Stimulated activated CD8-positive, alpha-beta memory T cell treated with anti-CD3 and anti-CD28 coated beads, Interleukin-4, amount 100 ng/mL, for 4 hours (primary cell): ENCODE results near the gene SPRYD3.

Source experiments
- DNase-seq, 2 donors: peaks; one replicate each; pipeline ENCODE4 v3.0.0-alpha.2; 2020; ENCODE audit warnings: low read depth in 2 of 2, low spot score in 1 of 2

Gene SPRYD3

DNA sequence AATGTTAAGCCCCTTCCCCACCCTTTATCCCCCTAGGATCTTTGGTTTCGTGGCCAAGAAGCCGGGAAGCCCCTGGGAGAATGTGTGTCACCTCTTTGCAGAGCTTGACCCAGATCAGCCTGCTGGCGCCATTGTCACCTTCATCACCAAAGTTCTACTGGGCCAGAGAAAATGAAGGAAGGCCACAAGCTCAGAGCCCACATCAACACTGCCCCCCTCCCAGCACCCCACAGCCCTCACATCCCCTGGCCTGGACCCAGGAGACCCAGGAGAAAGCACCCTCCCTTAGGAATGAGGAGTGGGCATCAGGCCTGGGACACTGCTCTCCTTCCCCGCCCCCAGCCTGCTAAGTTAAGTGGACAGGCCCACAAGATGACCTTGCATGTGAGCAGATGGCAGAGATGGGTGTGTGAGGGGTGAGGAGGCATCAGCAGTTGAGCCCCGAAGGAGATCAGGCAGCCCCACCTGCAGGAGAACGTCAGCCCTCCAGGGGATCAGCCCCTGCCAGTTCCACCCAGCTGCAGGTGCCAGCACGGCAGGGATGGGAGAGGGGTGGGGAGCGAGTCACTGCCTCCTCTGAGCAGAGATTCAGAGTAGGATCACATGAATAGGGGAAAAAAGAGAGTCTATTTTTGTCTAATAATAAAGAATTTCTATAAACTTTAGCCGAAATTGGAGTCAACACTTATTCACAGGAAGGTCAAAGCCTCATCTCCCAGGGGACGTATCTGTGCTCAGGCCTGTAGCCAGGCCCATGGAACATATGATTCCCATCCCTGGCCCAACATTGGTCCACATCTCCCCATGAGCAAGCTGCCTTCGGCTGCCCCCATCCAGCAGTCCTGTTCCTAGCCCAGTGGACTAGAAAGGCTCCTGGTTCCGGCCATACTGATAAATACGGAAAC, 15.2 kb downstream of the SPRYD3 start:
- DNase-seq = no peak

DNA sequence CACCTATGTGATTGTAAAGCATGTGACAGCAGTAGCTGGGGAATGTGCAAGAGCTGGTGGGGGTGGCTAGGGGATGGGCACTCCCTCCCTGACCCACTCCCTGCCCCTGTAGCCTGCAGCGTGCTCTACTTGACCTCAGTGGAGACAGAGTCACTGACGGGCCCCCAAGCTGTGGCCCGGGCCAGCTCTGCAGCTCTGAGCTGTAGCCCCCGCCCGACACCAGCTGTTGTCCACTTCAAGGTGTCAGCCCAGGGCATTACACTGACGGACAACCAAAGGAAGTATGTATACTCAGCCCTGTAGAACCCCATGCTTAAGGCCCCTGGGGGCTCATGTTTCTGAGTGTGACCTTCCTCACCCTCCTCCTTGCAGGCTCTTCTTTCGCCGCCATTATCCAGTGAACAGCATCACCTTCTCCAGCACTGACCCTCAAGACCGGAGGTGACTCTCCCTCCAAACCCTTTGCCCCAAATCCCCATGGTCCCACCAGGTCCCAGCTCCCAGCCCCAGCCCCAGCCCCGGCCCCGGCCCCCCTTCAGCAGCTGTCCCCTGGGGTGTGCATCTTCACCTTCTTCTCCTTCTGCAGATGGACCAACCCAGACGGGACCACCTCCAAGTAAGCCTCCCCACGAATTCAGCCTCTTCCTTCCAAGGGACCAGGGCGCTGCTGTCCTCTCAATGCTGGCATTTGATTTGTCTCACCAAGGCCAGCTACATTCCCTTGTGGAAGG, 16.0 kb downstream of the SPRYD3 start:
- no peak for DNase-seq

DNA sequence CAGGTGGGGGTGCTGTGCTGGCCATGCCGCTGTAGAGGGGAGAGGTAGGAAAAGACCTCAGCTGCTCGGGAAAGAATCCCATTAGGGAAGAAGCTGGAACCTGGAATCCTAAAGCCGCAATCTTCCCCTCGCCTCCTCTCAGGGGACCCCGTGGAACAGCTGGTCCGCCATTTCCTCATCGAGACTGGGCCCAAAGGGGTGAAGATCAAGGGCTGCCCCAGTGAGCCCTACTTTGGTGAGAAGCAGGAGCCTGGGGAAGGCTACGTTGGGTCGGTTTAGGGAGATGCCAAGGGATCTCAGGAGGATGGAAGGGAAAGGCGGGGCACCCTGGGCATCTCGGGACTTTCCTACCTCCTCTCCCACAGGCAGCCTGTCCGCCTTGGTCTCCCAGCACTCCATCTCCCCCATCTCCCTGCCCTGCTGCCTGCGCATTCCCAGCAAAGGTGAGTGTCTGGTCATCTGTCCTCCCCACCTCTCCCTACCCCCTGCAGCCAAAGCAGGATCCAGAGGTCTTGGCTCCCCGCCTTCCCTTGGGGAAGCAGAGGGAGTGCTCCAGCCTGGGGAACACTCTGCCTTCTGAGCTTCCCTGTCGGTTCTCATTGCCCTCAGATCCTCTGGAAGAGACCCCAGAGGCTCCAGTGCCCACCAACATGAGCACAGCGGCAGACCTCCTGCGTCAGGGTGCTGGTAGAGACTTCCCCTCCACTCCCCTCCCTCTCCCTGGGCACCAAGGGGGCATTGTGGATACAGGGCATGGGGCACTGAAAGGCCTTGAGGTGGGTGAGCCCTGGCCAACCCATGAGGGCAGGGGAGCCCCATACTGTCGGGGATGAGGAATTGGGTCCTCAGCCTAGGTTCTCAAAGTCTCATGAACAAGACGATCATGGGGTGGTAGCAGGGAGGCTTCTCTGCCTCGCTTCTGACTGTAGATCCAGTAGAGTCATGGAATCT, 16.9 kb downstream of the SPRYD3 start:
- DNase-seq = no peak

DNA sequence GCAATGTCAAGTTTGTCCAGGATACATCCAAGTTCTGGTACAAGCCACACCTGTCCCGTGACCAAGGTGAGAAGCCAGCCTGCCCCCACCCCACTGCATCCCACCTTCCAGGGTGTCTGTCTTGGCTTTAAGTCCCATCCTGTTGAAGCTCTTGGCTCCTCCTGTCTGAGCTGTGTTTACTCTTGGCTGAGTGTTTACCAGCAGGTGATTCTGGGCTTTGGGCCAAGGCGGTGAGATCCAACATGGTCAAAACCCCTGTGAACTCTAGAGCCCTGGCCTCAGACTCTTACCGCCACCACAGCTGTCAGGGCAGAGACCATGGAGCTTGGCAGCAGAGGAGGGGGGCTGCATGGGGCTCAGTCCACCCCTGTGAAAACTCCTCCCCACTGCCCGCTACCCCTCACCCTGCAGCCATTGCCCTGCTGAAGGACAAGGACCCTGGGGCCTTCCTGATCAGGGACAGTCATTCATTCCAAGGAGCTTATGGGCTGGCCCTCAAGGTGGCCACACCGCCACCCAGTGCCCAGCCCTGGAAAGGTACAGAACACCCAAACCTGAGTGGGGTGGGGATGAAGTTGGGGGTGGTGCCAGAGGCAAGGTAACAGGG, 17.7 kb downstream of the SPRYD3 start:
- no peak for DNase-seq

DNA sequence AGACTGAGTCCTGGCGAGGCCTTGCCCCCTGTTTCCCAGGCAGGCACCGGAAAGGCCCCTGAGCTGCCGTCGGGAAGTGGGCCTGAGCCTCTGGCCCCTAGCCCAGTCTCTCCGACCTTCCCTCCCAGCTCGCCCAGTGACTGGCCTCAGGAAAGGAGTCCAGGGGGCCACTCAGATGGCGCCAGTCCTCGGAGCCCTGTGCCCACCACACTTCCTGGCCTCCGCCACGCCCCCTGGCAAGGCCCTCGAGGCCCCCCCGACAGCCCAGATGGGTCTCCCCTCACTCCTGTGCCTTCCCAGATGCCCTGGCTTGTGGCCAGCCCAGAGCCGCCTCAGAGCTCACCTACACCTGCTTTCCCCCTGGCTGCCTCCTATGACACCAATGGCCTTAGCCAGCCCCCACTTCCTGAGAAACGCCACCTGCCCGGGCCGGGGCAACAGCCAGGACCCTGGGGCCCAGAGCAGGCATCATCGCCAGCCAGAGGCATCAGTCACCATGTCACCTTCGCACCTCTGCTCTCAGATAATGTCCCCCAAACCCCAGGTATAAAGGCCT, 18.4 kb downstream of the SPRYD3 start:
- DNase-seq = no peak

DNA sequence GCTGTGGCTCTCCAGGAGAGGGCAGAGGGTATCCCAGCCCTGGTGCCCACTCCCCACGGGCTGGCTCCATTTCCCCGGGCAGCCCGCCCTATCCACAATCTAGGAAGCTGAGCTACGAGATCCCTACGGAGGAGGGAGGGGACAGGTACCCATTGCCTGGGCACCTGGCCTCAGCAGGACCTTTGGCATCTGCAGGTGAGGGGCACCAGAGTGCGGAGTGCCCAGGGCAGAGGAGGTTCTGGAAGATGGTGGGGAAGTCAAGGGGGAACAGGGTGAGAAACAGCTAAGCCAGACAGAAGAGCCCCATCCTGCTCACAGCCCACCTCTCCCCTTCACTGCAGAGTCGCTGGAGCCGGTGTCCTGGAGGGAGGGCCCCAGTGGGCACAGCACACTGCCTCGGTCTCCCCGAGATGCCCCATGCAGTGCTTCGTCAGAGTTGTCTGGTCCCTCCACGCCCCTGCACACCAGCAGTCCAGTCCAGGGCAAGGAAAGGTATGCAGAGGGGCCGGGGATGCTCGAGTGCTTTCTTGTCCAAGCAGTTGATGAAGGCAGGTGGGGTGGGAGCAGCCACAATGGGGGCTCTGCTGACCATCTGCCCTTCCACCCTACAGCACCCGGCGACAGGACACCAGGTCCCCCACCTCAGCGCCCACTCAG, 19.0 kb downstream of the SPRYD3 start:
- no peak for DNase-seq

DNA sequence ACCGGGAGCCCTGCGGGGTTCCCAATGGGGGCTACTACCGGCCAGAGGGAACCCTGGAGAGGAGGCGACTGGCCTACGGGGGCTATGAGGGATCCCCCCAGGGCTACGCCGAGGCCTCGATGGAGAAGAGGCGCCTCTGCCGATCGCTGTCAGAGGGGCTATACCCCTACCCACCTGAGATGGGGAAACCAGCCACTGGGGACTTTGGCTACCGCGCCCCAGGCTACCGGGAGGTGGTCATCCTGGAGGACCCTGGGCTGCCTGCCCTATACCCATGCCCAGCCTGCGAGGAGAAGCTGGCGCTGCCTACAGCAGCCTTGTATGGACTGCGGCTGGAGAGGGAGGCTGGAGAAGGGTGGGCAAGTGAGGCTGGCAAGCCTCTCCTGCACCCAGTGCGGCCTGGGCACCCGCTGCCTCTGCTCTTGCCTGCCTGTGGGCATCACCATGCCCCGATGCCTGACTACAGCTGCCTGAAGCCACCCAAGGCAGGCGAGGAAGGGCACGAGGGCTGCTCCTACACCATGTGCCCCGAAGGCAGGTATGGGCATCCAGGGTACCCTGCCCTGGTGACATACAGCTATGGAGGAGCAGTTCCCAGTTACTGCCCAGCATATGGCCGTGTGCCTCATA, 19.6 kb downstream of the SPRYD3 start:
- DNase-seq = no peak

DNA sequence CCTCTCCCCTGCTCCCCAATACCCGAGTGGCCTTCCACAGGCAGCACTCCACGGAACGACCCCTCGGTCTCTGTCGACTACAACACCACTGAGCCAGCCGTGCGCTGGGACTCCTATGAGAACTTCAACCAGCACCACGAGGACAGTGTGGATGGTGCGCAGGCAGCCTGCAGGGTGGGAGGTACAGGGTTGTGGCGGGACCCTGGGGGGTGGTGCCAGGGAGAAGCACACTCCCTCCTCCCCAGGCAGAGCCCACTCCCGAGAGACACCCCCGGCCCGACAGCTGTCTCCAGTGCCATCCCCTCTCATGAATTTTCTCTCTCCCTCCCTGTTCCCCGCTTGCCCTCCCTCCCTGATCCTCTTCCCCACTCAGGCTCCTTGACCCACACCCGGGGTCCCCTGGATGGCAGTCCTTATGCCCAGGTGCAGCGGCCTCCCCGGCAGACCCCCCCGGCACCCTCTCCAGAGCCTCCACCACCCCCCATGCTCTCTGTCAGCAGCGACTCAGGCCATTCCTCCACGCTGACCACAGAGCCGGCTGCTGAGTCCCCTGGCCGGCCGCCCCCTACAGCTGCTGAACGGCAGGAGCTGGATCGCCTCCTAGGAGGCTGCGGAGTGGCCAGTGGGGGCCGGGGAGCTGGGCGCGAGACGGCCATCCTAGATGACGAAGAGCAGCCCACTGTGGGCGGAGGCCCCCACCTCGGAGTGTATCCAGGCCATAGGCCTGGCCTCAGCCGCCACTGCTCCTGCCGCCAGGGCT, 20.3 kb downstream of the SPRYD3 start:
- no peak for DNase-seq

DNA sequence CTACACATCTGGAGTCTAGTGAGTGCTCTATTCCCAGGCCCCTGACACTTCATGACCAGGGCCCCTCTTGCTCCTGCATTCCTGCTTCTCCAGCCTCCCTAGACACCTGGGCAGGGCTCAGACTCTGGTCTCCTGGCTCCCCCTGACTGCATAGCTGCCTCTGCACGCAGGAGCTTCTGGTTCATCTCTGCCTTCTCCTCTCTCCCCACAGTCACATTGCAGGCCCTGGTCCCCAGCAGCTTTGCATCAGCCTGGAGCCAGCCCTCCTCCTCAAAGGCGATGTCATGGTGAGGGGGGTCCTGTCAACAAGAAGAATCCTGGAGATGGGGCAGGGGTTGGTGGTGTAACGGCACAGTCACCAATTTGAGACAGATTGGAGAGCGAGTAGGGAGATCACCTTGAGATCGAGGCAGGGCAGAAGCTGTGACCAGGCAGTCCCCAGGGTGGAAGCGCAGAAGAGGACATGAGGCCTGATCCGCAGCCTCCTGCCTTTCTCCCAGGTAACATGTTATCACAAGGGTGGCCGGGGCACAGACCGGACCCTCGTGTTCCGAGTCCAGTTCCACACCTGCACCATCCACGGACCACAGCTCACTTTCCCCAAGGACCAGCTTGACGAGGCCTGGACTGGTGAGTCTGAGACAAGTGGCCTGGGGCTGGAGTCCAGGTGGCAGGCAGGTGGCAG, 21.2 kb downstream of the SPRYD3 start:
- no peak for DNase-seq

DNA sequence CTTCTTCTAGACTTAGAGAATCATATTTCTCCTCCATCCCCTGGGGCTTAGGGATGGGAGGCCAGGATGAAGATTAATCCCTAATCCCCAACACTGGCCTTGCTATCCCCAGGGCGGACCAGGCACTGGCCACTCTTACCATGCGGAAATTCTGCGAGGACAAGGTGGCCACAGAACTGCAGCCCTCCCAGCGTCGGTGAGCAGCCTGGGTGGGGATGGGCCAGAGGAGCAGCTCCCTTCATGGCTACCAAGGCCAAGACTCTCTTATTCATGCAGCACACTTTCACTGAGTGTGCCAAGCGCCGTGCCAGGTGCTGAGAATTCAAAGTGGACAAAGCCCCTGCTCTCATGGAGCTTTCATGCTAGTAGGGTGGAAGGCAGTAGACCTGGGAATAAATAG, 22.3 kb downstream of the SPRYD3 start:
- DNase-seq = no peak

DNA sequence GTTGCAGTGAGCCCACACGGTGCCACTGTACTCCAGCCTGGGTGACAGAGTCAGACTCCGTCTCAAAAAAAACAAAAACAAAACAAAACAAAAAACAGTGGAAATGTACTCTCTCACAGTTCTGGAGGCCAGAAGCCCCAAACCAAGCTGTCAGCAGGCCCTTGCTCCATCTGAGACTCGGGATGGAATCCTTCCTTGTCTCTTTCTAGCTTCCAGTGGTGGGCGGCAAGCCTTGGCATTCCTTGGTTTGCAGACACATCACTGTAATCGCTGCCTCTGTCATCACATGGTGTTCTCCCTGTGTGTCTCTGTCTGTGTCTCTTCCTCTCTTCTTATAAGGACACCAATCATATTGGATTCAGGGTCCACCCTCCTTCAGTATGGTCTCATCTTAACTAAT, 22.9 kb downstream of the SPRYD3 start:
- no peak for DNase-seq

DNA sequence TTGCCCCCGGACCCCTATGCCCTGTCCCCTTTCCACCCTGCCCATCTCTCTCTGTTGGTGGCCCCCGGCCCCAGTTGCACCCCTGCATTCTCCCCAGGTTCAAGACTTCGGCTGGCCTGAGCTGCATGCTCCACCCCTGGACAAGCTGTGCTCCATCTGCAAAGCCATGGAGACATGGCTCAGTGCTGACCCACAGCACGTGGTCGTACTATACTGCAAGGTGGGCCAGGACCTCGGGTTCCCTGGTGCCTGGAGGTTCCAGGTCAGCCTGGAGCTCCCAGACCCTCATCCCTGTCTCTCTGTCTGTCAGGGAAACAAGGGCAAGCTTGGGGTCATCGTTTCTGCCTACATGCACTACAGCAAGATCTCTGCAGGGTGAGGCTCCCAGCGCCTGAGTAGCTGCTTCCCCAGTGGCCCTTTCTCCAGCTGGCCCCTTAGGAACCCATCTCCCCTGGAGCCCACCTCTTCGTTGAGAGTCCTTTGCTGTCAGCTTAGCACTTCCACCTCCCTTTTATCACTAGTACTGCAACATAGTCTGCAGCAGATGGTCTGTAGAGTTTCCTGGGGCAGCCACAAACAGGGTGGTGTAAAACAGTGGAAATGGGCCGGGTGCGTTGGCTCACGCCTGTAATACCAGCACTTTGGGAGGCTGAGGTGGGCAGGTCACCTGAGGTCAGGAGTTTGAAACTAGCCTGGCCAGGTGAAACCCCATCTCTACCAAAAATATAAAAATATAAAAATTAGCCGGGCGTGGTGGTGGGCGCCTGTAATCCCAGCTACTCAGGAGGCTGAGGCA, 23.5 kb downstream of the SPRYD3 start:
- DNase-seq = no peak

DNA sequence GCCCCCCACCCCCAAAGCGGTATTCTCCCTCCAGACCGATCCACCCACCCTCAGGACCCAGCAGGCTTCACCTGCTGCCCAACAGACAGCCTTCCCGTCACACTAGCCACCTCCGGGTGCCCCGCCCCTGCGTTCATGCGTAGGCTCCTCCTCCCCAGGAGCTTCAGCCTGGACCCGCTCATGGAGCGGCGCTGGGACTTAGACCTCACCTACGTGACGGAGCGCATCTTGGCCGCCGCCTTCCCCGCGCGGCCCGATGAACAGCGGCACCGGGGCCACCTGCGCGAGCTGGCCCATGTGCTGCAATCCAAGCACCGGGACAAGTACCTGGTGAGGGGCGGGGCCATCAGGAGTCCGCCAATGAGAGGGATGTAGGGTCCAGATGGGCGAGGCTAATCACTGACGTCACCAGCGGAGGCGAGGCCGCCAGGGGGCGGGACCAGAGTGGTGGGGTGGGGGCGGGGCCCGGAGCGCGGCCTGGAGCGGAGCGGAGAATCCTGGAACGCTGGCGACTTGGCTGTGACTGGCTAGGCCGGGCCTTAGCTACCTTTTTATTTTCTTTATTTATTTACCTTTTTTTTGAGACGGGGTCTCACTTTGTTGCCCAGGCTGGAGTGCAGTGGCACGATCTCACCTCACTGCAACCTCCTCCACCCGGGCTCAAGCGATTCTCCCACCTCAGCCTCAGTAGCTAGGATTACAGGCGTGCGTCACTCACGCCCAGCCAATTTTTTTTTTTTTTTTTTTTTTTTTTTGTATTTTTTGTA, 24.9 kb downstream of the SPRYD3 start:
- peak; percentile 85 to 90 for DNase-seq

DNA sequence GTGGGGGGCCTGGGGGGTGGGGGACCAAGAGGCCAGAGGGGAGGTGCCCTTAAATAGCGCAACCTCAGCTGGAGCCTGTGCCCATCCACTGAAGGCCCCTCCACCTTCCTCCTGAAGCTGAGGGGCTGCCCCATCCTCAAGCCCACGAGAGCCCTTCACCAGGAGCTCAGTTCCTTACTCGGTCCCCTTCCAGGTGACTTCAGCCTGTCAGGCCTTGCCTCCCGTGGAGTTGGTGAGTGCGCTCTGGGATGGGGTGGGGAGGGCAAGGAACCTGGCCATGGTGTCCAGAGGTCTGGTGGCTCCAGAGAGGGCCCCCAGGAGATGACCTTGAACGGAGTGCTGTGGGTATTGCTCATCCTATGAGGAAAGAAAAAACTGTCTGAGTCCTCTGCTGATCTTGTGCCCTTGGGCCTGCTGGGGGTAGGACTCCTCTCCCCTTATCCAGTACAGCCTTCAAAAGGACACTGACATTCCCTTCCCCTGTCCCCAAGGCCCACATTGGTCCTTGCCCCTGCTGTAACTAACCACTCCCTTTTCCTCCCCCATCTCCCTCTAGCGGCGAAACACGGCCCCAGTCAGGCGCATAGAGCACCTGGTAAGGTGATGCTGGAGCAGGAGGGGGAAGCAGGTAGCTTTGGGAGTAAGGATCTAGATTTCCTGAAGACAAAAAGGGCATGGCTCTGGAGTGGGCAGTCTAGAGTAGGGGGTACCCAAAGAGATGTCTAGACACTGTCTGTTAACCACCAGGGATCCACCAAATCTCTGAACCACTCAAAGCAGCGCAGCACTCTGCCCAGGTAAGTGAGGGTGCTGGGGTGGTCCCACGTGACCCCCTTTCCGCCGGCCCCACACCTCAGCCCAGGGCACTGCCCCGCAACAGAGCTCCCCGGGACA, 25.7 kb downstream of the SPRYD3 start:
- DNase-seq = peak in 1 of 2 donors; percentile 20

DNA sequence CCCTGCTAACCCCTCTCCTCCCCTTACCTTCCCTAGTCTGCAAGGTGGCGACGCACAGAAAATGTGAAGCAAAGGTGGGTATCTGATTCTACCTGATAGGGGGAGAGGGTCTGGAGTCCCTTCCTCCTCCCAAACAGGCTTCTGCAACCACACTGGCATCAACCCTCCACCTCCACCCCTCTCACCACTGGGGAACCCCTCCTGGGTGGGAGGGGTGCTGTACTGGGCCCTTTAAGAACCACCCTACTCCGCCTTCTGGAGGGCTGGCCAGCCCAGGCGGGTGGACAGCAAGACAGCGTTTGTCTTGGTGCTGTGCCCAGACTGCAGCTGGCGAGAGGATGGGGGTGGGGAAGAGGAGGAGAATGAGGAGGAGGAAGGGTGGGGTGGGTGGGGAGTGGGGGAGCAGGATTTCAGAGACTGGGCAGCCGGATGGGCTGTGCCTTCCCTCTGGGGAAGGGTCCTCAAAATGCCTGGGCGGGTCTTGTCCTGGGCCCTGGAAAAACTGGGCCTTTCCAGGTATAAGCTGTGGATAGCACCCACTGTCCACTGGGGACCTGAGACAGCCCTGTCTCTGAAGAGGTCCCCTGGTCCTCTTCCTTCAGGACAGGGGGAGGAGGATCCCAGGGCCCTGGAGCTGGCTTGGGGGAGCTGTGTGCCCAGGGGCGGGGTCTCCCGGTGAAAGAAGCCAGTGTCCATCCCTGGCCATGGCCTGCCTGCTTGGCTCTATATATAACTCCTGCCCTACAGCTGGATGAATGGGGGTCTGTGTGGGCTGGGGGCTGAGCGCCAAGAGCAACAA, 26.6 kb downstream of the SPRYD3 start:
- no peak for DNase-seq
